Measurements from ENCODE around the gene ECHDC1. TPM values are rescaled to one million over a fixed set of nuclear protein-coding genes. Genes with fewer than 3 reads are reported as not detected.

Gene ECHDC1
- total RNA-seq, 1 donor from 2014 or later: 49.6 TPM

DNA sequence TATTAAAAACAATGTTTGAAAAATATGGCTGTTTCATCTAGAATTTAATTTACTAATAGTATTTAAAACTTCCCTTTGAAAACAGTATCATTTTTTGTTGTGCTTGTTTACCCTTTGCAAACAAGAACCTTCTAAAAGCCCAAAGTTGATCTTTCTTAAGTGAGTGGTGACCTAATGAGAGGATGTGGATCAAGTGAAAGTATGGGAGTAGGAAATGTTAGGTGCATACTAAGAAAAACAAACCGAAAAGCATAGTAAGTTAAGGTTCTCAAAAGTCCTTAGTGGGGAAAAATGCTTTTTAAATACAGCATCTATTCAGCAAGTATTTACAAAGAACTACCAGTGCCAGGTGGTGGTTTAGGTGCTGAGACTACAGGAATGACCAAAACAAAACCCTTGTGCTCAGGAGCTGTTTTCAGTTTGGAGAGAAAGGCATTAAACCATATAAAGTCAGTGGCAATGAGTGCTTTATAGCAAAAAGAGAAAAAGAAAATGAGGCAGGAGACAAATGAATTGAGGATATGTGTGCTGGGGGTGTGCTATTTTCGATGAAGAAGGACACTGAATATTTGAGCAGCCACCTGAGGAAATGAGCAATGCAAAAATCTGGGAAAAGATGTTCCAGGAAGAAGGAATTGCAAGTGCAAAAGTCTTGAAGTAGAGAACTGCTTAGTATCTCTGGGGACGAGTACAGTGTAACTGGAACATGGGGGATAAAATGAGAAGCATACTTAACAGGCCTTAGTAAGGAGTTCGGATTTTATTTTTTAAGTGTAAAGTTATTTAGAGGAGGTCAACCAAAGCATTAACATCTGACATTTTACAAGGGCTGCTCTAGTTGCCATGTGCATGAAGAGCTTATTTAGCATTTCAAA, 52.8 kb downstream of the ECHDC1 start:
- intact Hi-C loops (cut with micrococcal nuclease): loop anchor here (1.0 kb wide), 2 partner anchors 24 to 53 kb away; partner anchors contain the start of genes ECHDC1 and RNF146

DNA sequence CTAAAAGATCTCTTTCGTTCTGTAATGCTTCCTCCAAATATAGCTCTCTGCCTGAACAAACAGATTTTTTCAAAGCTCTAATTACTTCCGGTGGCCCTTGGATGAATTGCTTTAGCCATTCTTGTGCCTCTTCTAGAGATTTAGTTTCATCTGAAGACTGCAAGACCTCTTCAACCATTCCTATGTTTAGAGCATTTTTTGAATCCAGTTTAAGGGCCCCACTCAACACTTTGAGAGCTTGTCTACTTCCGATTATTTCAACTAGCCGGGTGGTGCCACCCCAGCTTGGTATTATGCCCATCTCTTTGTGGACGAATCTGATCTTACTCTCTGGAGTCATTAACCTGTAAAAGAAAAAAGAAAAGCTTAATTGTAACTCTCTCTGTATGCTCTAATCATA, 53.5 kb downstream of the ECHDC1 start:
- intact Hi-C loops (cut with micrococcal nuclease): no loop called here

DNA sequence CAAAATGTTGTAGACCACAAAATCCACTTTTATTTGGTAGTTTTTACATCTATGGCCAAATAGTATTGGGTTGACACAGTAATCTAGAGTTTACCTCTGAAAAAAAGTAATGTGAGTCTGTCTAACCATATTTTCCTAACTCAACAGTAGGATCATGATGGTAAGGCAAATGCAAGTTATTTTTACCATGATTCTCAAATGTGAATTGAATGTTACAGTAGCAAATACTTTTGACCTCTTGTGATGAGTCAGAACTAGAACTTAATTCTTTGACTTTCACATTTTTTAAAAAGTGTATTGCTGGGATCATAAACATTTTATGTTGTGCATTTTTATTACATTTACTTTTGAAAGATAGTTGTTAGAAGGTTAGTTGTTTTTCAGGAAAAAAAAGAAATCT, 54.7 kb downstream of the ECHDC1 start:
- intact Hi-C loops (cut with micrococcal nuclease): no loop called here

DNA sequence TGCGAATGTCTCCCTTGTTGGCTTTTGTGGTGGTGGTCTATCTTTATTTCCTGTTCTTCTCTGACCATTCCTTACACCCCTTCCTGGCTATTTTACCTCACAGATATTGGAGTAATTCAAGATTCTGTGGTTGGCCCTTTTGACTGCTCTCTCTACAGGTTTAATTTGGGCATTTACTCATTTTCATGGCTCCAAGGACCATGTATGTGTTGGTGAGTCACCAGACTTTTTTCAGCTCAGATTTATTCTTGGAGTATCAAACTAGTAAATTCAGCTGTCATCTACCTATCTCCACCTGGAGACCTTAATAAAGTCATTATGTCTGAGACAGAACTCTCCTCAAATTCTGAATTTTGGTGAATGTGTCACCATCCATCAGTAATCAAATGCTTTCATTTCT, 61.2 kb downstream of the ECHDC1 start:
- intact Hi-C loops (cut with micrococcal nuclease): no loop called here

DNA sequence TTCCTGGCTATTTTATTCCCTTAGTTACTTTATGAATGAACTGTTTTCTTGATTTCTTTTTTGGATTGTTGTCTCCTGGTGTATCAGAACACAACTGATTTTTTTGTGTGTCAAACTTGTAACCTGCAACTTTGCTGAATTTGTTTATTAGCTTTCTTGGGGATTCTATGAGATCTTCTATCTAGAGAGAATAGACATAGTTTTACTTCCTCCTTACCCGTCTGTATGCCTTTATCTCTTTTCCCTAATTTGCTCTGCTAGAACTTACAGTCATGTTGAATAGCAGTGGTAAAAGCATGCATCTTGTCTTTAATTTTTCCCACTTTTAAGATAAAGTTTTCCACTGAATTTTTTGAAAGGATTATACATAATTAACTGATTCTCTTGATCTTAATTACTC, 63.6 kb downstream of the ECHDC1 start:
- intact Hi-C loops (cut with micrococcal nuclease): no loop called here

DNA sequence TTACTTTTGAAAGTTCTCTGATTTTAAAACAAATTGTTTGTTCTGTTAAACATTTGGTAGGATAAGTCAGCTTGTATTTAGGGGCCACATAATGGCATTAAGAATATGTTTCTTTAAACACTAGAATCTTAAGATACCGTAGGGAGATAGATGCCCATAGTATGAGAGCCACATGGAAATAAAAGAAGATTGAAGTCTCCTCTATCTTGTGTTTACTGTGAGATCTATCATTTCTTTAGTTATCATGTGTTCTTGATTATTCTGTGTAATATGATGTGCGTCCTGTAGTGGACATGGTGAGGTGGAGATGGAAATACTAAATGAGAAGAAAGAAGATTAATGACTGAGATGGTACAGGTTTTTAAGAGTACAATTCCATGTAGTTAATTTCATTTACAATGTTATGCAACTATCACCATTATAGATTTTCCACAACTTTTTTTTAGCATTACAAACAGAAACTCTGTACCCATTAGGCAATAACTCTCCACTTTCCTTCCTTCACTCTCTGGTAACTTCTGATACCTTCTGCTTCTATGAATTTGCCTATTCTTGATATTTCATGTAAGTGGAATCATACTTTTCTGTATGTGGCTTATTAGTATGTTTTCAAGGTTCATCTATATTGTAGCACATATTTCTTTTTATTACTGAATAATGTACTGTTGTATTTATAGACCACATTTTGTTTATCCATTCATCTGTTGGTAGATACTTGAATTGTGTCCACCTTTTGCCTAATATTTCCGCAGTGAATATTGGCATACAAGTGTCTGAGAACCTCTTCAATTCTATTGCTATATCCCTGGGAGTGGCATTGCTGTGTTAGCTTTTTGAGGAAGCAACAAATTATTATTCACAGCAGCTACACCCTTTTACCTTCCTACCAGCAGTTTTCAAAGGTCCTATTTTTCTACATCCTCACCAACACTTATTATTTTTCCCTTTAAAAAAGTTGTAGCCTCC, 65.2 kb downstream of the ECHDC1 start:
- intact Hi-C loops (cut with micrococcal nuclease): no loop called here

DNA sequence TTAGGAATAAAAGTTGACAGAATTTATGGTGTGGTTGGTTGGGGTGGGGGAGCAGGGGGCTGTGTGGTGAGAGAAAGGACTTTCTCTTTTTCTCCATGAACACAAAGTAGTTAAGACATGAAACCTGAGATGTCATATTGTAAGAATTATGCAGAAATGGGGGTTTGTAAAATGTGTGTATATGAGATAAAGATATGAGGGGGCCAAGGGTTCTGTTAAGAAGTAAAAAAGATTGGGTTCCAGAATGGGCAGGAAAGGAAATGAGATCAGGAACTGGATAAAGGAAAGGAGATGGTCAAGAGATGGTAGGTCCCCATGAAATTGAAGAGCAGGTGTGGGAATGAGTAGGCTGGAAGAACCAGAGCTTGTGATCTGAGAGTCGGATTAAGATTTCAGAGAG, 67.1 kb downstream of the ECHDC1 start:
- intact Hi-C loops (cut with micrococcal nuclease): no loop called here

DNA sequence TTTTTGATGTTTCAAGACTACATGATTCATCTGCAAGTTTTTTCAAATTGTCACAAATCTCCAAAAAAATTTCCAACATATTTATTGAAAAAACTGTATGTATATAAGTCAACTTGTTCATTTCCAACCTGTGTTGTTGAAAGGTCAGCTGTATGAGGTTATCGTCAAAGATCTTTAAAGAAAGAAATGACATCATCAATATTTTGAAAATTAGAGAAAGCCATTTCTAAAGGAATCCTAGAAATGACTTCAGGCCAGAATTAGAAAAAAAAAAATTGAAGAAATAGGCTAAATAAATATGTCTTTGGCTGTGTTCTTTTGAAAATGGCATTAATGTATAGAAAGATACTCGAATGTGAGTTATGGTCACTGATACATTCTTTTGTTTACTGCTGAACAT, 69.9 kb downstream of the ECHDC1 start:
- intact Hi-C loops (cut with micrococcal nuclease): no loop called here

DNA sequence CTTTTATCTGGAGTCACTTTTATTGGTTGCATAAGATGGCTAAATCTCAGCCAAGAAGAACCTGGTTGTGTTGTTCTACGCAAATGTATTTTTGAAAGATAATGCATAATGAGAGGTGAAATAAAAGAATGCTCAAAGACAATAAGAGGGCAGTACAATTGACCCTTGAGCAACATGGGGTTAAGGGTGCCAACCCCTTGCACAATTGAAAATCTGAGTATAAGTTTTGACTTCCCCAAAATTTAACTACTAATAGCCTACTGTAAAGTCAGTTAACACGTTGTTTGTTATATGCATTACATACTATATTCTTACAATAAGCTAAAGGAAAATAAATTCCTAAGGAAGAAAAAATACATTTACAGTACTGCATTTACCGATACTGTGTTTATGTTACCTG, 70.8 kb downstream of the ECHDC1 start:
- intact Hi-C loops (cut with micrococcal nuclease): no loop called here

DNA sequence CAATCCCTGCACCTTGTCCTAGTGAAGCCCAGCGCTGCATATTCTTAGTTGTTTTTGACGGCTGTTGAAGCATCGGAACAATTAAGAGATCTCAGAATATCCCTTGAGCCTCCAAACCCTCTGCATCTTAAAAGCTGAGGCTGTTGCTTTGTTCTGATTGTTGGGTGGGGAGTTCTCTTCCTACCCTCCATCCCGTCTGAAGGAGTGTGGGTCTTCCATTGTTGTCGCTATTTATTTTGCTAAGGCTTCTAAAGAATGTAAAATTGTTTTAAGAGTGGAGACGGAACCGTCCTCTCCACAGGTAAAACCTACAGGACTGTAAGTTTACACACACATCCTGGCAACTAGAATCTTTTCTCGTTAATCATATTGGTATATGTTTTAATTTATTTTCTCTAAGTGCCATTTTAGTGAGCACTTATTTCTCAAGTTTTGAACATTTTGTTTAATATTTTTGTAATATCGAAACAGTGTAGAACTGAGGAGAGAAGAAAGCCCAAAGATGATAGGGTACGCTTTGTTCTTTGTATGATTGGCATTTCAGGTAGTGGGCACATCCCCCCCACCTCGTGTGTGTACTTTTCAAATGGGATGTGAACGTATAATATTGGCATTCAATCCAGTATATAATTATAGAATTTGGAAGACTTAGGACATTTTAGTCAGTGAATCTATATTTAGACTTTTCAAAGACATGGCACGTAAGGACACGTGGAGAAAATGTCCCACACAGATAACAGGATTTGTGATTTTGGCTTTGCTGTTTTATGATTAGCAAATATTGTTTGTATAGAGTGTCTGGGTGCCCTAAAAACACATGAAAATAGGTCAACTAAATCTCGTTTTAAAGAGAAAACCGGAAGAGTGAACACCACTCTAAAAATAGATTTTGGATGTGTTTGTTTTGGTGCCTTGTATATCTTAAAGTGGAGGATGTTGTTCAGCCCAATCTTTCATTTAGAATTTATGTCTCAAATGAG, 75.5 kb downstream of the ECHDC1 start:
- intact Hi-C loops (cut with micrococcal nuclease): loop anchor here (1.0 to 10.0 kb wide), 7 partner anchors 152 to 1521 kb away; partner anchors contain the start of genes CENPW, HEY2 and THEMIS

DNA sequence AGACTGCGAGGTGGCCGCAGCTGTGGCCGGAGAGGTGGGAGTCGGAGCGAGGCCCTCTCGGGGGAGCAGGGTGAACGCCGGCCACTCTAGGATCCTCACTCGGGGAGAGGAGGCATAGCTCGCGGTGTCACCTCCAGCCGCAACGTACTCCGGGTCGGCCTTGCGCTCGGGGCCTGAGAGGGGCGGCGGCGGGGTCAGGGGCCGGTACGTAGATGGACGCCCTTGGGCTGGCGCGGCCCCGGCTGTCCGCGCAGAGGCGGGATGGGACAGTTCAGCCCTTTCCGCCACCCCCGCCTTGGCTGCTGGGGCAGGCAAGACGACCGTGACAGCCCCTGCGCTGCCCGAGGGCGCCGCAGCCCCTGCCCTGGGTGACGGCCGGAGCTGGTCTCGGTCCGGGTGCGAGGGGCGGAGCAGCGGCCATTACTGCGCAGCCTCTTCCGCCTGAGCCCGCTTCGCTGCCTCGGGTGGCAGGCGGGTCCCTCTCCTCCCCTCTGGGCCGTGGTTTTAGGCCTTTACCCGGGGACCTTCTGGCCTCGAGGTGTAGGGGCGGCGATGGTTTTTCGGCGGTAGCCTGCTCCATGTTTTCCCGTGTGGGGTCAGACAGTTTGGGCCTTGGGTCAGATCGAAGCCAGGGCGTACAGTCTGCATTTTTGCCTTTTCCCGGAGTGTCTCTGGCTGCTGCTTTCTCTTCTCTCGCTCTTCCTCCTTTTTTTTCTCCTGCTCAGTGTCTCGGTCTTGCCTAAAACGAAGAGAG, 76.3 kb downstream of the ECHDC1 start:
- intact Hi-C loops (cut with micrococcal nuclease): loop anchor here (1.0 to 10.0 kb wide), 13 partner anchors 24 to 1520 kb away; partner anchors contain the start of genes CENPW, ECHDC1, HEY2 and PTPRK

DNA sequence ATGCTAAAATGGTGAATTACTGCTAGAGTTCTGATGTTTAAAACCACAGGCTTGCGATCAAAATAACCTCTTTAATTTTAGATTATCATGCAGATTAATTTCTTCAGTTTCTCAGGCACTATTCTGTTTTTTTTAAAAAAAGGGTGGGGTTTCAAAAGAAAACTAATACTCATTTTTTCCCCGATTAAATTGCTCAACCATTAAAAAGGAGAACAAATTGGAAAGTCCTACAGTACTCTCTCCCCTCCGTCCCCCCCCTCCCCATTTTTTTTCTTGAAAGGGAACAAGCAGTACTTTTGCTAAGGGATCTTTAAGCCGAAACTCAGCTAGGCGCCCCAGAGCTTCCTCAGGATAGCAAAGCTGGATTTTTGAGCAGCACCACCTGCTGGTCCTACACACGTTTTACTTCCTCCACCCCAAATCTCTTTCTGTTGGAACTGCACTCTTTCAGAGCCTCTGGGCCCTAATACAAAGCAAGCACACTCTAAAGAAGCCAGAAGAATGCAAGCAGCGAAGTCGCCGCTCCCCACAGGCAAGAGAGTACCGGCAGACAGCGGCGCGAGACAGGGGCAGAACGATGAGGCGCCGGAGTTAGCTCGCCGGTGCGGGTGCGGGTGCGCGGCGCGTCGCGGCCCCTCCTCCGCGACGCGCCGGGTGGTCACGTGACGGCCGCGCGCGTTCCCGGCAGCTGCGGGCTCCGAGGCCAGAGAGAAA, 77.1 kb downstream of the ECHDC1 start, which contains the start of gene RNF146:
Gene RNF146 (plus strand): TSS at position 687 of the 714 bp plus-strand sequence. CDS start 13,475 bp downstream, outside the sequence.
- intact Hi-C loops (cut with micrococcal nuclease): loop anchor here (1.0 to 10.0 kb wide), 11 partner anchors 25 to 1519 kb away; partner anchors contain the start of genes CENPW, ECHDC1, HEY2 and PTPRK

DNA sequence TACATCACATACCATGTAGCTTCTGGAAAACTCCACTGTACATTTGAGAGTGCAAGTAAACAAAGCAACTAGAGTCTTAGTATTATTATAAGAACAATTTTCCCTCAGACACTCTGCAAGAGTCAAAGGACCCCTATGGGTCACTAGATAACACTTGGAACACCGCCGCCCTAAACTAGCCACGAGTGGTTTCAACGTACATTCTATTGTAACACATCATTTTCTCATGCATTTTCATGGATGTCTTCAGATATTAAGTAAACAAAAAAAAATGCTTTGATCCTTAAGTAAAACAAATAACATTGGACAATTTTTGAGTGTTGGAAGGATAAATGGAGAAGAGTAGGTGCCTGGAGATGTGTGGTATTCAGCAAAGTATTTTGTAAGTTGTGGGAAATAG, 79.9 kb downstream of the ECHDC1 start:
- intact Hi-C loops (cut with micrococcal nuclease): loop anchor here (10.0 kb wide), 2 partner anchors 641 to 1269 kb away; partner anchors contain the start of gene THEMIS

DNA sequence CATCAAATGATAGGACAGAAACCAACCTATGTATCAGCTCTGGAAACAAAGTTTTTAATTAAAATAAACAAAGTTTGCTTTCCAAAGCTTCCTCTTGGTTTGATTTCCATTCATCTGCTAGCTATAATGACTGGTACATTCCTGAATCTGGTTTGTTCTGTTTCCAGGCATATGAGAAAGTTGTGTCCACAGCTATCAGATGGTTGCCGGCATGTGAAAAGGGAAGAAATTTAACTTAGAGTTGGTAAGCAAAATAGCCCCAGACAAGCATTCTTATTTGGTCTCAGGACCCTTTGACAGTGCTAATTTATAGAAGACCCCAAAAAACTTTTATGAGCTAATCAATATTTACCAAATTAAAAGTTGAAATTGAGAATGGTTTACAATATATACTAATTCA, 80.5 kb downstream of the ECHDC1 start:
- intact Hi-C loops (cut with micrococcal nuclease): loop anchor here (10.0 kb wide), 2 partner anchors 642 to 1268 kb away; partner anchors contain the start of gene THEMIS

DNA sequence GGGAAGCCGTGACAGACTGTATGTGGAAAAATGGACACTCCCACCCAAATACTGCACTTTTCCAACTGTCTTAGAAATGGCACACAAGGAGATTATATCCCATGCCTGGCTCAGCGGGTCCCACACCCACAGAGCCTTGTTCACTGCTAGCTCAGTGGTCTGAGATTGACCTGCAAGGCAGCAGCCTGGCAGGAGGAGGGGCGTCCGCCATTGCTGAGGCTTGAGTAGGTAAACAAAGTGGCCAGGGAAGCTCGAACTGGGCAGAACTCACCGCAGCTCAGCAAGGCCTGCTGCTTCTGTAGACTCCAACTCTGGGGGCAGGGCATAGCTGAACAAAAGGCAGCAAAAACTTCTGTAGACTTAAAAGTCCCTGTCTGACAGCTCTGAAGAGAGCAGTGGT, 88.1 kb downstream of the ECHDC1 start:
- intact Hi-C loops (cut with micrococcal nuclease): no loop called here

DNA sequence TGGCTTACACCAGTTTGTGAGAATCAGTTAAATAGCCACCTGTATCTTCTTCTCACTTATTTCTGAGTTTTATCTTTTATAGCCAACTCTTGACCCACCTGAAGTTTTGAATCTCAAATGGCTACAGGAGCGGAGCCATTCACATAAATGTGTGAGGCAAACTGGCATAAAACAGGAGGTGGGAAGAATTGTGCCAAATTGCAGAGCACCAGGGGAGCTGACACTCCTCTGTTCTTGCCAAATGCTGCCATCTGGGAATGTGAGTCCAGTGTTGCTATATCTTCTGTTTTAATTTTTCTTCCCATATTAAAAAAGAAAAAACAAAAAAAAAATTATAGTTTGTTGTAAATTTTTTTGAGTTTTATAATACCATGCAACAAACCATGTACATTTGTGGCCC, 93.8 kb downstream of the ECHDC1 start:
- intact Hi-C loops (cut with micrococcal nuclease): no loop called here

DNA sequence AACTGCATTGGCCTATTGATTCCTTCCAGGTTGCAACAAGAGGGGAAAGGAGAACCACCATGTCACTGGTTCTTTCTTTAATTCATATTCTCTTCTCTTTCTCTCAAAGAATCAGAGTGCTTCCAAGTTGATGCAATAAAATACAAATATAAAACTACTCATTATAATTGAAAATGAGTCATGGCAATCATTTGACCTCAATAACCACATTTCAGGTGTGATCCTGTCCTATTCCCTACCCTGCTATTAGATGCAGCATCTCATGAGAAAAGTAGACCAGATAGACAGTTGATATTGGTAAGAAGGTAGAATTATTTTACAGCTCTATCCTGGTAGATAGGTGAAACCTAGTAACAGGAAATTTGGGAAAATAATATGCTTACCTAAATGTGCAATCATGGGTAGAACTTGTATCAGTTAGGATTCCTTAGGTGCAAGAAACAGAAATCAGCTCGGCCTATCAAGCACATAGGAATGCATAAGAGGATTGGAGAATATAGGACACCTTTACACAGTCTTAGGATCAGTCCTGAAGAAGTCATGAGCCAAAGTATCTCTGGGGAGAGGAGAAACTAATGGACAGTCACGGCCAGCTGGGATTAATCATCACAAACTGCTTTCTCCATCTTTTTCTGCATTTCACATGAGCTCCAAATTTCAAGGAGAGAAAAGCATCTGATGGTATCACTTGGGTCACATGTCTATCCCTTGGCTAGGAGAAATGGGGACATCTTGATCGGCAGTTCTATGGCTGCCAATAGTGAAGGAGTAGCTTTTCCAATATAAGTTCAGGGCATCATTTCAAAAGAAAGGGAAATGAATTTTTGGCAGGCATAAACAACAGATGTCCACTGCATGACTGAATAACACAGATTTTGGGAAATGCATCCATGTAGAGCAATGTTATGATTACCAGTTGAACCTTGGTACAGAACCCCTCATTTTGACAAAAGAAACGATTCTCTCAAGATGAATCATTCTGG, 96.0 kb downstream of the ECHDC1 start:
- intact Hi-C loops (cut with micrococcal nuclease): no loop called here

DNA sequence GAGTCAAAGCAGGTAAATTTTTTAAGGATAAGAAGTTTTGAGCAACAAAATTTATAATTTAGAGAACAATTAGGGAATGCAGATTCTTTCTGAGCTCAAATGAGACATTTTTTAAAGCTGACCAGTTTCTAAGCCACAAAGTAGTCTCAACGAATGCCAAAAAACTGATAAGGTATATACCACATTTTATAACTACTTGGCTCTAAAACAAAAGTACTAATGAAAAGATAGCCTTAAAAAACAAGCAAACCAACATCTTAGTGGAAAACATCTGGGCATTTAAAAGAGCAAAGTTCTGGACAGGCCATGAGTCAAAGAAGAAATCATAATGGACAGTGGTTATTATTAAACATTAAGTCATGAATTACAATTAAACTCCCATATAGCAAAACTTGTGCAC, 99.9 kb downstream of the ECHDC1 start:
- intact Hi-C loops (cut with micrococcal nuclease): no loop called here
